Measurements from ENCODE around the gene OPRM1. TPM values are rescaled to one million over a fixed set of nuclear protein-coding genes. Genes with fewer than 3 reads are reported as not detected.

Gene OPRM1
- total RNA-seq, 1 experiment from 2014 or later: not detected

DNA sequence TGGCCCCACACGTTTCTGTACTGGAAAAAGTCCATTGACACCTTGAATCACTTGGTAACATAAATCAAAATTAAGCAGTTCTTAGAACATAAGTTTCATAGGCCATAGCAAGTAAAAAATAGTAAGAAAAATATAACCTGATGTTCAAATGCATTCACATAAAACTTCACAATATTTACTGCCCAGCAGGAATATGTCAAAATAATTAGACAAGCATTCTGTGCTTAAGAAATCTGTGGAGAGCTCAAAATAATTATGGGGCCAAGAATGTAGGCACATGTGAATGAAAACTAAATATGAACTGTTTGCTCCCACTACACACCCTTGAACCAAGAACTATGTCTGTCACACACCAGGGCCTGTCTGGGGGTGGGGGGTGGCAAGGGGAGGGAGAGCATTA, 246.8 kb downstream of the OPRM1 start:
- TF ChIP-seq POLR2AphosphoS5 (IDR thresholded peaks at IDR 0.05; ENCODE audit: low read depth, low read length): no peak
- TF ChIP-seq, protein P1, sequence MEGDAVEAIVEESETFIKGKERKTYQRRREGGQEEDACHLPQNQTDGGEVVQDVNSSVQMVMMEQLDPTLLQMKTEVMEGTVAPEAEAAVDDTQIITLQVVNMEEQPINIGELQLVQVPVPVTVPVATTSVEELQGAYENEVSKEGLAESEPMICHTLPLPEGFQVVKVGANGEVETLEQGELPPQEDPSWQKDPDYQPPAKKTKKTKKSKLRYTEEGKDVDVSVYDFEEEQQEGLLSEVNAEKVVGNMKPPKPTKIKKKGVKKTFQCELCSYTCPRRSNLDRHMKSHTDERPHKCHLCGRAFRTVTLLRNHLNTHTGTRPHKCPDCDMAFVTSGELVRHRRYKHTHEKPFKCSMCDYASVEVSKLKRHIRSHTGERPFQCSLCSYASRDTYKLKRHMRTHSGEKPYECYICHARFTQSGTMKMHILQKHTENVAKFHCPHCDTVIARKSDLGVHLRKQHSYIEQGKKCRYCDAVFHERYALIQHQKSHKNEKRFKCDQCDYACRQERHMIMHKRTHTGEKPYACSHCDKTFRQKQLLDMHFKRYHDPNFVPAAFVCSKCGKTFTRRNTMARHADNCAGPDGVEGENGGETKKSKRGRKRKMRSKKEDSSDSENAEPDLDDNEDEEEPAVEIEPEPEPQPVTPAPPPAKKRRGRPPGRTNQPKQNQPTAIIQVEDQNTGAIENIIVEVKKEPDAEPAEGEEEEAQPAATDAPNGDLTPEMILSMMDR (IDR thresholded peaks at IDR 0.05): no peak
- DNase-seq (ENCODE audit: low read depth, low spot score) (no peak), ATAC-seq (no peak)
- Histone ChIP-seq H3K4me1 (ENCODE audit: control insufficient read depth, insufficient read depth, low read length) (no peaks in the 10 kb centered on the region), H3K4me3 (ENCODE audit: low read depth in 2 of 2, low read length in 2 of 2) (no peak overlapping the region), H3K27ac (ENCODE audit: low read length) (no peak overlapping the region), H3K36me3 (ENCODE audit: control insufficient read depth, insufficient read depth, low read length) (no peaks in the 10 kb centered on the region), H3K27me3 (ENCODE audit: control insufficient read depth, insufficient read depth, low read length) (no peaks in the 10 kb centered on the region), H3K9me3 (ENCODE audit: control insufficient read depth, insufficient read depth, low read depth, low read length) (no peaks in the 10 kb centered on the region)
- in situ Hi-C loops (cut with HindIII; ENCODE audit: low pct_unique_long_range_greater_than_20kb, low sequenced_read_pairs) (no loop called here), intact Hi-C loops (cut with micrococcal nuclease; ENCODE audit: unreplicated experiment) (no loop called here)
- ChIA-PET CTCF (no interaction called here), POLR2A (no interaction called here)
- no TSS peak for BruUV-seq (replicated peaks)

DNA sequence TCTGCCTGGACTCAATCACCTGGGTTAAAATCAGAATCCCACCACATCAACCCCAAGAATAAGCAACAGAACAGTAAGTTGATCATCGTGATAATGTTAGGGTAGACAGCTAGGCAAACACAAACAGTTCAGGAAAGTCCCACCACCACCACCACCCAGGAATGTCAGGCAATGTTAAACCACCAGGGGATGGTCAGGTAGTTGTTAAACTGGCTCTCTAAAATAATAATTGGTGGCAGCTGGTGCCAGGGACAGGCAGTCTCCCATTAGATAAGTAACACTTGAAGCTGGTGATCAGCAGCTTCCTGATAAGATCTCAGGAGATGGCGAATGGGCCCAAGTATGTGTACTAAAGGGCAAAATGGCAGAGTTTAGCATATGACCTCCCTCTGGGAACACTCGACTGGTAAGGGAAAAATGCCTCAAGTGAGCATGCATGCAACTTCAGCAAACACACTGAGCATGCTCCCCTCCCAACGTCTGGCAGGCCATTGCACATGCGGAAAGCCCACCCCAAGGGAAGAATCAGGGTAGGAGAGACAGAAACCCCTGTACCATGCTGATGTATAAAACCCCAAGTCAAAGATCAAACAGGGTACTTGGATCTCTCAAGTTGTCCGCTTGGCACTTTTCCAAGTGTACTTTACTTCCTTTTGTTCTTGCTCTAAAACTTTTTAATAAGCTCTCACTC, 250.9 kb downstream of the OPRM1 start:
- Histone ChIP-seq H3K9me3 (ENCODE audit: control insufficient read depth, insufficient read depth, low read depth, low read length) (no peaks in the 10 kb centered on the region; the same call in 1 of the 2 replicates), H3K27ac (ENCODE audit: low read length) (no peak overlapping the region), H3K36me3 (ENCODE audit: control insufficient read depth, insufficient read depth, low read length) (no peaks in the 10 kb centered on the region), H3K4me1 (ENCODE audit: control insufficient read depth, insufficient read depth, low read length) (peaks cover 13% of the 10 kb centered on the region), H3K4me3 (ENCODE audit: low read depth in 2 of 2, low read length in 2 of 2) (no peak overlapping the region), H3K27me3 (ENCODE audit: control insufficient read depth, insufficient read depth, low read length) (no peaks in the 10 kb centered on the region)
- BruUV-seq (replicated peaks): no TSS peak
- ChIA-PET CTCF (no interaction called here), POLR2A (no interaction called here)
- no peak for TF ChIP-seq TCF7L2 (IDR thresholded peaks at IDR 0.05; ENCODE audit: low read depth, low read length)
- TF ChIP-seq, protein P2, sequence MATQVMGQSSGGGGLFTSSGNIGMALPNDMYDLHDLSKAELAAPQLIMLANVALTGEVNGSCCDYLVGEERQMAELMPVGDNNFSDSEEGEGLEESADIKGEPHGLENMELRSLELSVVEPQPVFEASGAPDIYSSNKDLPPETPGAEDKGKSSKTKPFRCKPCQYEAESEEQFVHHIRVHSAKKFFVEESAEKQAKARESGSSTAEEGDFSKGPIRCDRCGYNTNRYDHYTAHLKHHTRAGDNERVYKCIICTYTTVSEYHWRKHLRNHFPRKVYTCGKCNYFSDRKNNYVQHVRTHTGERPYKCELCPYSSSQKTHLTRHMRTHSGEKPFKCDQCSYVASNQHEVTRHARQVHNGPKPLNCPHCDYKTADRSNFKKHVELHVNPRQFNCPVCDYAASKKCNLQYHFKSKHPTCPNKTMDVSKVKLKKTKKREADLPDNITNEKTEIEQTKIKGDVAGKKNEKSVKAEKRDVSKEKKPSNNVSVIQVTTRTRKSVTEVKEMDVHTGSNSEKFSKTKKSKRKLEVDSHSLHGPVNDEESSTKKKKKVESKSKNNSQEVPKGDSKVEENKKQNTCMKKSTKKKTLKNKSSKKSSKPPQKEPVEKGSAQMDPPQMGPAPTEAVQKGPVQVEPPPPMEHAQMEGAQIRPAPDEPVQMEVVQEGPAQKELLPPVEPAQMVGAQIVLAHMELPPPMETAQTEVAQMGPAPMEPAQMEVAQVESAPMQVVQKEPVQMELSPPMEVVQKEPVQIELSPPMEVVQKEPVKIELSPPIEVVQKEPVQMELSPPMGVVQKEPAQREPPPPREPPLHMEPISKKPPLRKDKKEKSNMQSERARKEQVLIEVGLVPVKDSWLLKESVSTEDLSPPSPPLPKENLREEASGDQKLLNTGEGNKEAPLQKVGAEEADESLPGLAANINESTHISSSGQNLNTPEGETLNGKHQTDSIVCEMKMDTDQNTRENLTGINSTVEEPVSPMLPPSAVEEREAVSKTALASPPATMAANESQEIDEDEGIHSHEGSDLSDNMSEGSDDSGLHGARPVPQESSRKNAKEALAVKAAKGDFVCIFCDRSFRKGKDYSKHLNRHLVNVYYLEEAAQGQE (IDR thresholded peaks at IDR 0.05; ENCODE audit: insufficient read depth in 1 of 2, low read depth in 2 of 2, low read length in 1 of 2): no peak
- intact Hi-C loops (cut with micrococcal nuclease; ENCODE audit: unreplicated experiment): no loop called here
- DNase-seq (ENCODE audit: low read depth, low spot score) (no peak), ATAC-seq (0 out of 2 replicates have a peak, but pooled peaks have one; percentile 49)
- in situ Hi-C loops (cut with HindIII; ENCODE audit: low pct_unique_long_range_greater_than_20kb, low sequenced_read_pairs): no loop called here

DNA sequence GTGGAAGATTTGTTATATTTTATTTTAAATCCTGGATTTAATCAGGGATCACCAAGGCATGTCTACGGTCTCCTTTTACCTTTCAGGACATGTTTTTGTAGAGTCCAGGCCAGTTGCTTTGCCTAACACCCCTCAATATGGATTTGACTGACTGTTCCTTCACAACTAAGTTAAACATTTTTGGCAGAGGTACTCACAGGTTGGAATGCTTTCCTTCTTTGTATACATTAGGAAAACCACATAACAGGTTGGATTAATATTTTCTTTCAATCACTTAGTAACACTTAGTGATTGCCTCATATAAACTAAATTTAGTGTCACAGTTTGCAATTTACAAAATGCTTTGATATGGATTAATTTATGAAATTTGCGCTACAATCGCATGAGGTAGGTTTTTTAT, 253.0 kb downstream of the OPRM1 start:
- H3K4me1 ChIP-seq (ENCODE audit: control insufficient read depth, insufficient read depth, low read length): peaks cover 13% of the 10 kb centered on the region
- H3K27ac ChIP-seq (ENCODE audit: low read length): peak overlapping the region; percentile 72
- intact Hi-C loops (cut with micrococcal nuclease; ENCODE audit: unreplicated experiment): no loop called here
- TF ChIP-seq POLR2AphosphoS5 (IDR thresholded peaks at IDR 0.05; ENCODE audit: low read depth, low read length) (no peak), TCF7L2 (IDR thresholded peaks at IDR 0.05; ENCODE audit: low read depth, low read length) (no peak)
- TF ChIP-seq, protein P1 (IDR thresholded peaks at IDR 0.05): no peak
- POLR2A ChIA-PET: no interaction called here
- in situ Hi-C loops (cut with HindIII; ENCODE audit: low pct_unique_long_range_greater_than_20kb, low sequenced_read_pairs): no loop called here
- no peaks in the 10 kb centered on the region; the same call in 1 of the 2 replicates for H3K9me3 ChIP-seq (ENCODE audit: control insufficient read depth, insufficient read depth, low read depth, low read length)
- DNase-seq (ENCODE audit: low read depth, low spot score) (no peak), ATAC-seq (no peak)
- CTCF ChIA-PET: no interaction called here
- no peak overlapping the region for H3K4me3 ChIP-seq (ENCODE audit: low read depth in 2 of 2, low read length in 2 of 2)
- no peaks in the 10 kb centered on the region for H3K36me3 ChIP-seq (ENCODE audit: control insufficient read depth, insufficient read depth, low read length)
- no TSS peak for BruUV-seq (replicated peaks)
- H3K27me3 ChIP-seq (ENCODE audit: control insufficient read depth, insufficient read depth, low read length): no peaks in the 10 kb centered on the region
